ENCODE measurements around the gene CD209. TPM values are rescaled to one million over a fixed set of nuclear protein-coding genes. Genes with fewer than 3 reads are reported as not detected.

The CD209 gene
- total and polyA plus RNA-seq, 2 of the 8 experiments (the other 6 are each of a cell fraction or from before 2014, with no cell fraction given) = 0.05 to 0.22 TPM

DNA sequence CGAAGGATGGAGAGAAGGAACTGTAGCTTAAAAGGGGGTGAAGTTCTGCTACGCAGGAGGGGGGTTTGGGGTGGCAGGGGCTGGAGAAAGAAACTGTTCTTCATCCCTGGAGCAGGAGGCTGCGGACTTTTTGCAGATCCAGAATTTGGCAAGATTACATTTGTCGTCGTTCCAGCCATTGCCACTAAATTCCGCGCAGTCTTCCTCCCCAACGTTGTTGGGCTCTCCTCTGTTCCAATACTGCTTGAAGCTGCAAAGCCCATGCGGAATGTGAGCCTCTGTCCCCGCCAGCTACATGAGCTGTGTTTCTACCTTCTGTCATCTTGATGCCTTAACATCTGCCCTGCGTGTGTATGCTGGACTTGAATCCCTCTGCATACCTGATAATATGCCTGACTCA lies 4.3 kb downstream of the CD209 start:
- Histone ChIP-seq H3K79me1 (ENCODE audit: low read depth, low read length) (no peaks in the 10 kb centered on the region), H3K4me1 (replicated peaks in 1 of 4; ENCODE audit: control insufficient read depth in 3 of 4, insufficient read depth in 4 of 4, low read length in 3 of 4) (peaks cover 3 to 11% (median 8%) of the 10 kb centered on the region in 4 experiments; a peak in 6 of 7 replicates), H3K4me2 (ENCODE audit: insufficient read depth in 1 of 2, low read depth in 2 of 2, low read length in 2 of 2) (no peak overlapping the region), H3K4me3 (ENCODE audit: extremely low read depth in 1 of 4, insufficient read depth in 2 of 4, low read depth in 3 of 4, low read length in 4 of 4) (no peak overlapping the region), H2BK120ac (replicated peaks; ENCODE audit: low read depth, low read length) (no peak overlapping the region), H4K20me1 (replicated peaks in 1 of 2; ENCODE audit: control insufficient read depth in 1 of 2, insufficient read depth in 2 of 2, low read length in 2 of 2) (no peaks in the 10 kb centered on the region), H4K8ac (ENCODE audit: extremely low read depth, insufficient read depth, low read length) (no peak overlapping the region), H3K27ac (ENCODE audit: low read depth, low read length) (no peak overlapping the region), H3K23me2 (ENCODE audit: low read depth, low read length) (no peaks in the 10 kb centered on the region), H2AFZ (ENCODE audit: low read length) (no peak overlapping the region), H4K91ac (replicated peaks; ENCODE audit: insufficient read length, low read length) (no peak overlapping the region), H2BK15ac (ENCODE audit: low read length) (peak overlapping the region; percentile 65; the same call in 1 of the 2 replicates), H3K27me3 (replicated peaks in 1 of 4; ENCODE audit: control insufficient read depth in 3 of 4, extremely low read depth in 1 of 4, insufficient read depth in 3 of 4, low read length in 3 of 4) (peaks cover 0 to 2% (median 0%) of the 10 kb centered on the region in 4 experiments; a peak in 1 of 7 replicates), H3K14ac (ENCODE audit: insufficient read length) (no peak overlapping the region), H2BK5ac (ENCODE audit: low read depth, low read length) (no peak overlapping the region), H3K18ac (ENCODE audit: extremely low read depth, low read length) (no peak overlapping the region), H3K56ac (replicated peaks; ENCODE audit: insufficient read length, low read depth, low read length) (no peak overlapping the region), H2BK12ac (ENCODE audit: low read depth, low read length) (0 out of 2 replicates have a peak overlapping the region, but pooled peaks have one; percentile 2), H3K4ac (replicated peaks; ENCODE audit: insufficient read length, low read depth, low read length) (no peak overlapping the region), H2BK20ac (ENCODE audit: low read length) (no peak overlapping the region), H3K79me2 (ENCODE audit: control insufficient read depth in 1 of 2, insufficient read depth in 2 of 2, low read length in 2 of 2) (no peaks in the 10 kb centered on the region), H4K5ac (ENCODE audit: insufficient read length, low read depth, low read length) (no peak overlapping the region), H3K23ac (ENCODE audit: insufficient read length) (no peak overlapping the region), H3K36me3 (ENCODE audit: control insufficient read depth in 2 of 4, insufficient read depth in 4 of 4, low read length in 3 of 4) (no peaks in the 10 kb centered on the region), H3K9ac (replicated peaks in 1 of 4; ENCODE audit: extremely low read depth in 1 of 4, low read depth in 3 of 4, low read length in 3 of 4) (no peak overlapping the region), H2AK5ac (ENCODE audit: low read depth, low read length) (peak overlapping the region; percentile 82; the same call in 1 of the 2 replicates), H3K9me3 (ENCODE audit: insufficient read depth in 2 of 2, low read depth in 1 of 2, low read length in 1 of 2) (no peaks in the 10 kb centered on the region; a peak in 1 of 4 replicates)
- DNase-seq (ENCODE audit: low read depth in 1 of 2, low spot score in 2 of 2) = no peak
- no peak for FAIRE-seq
- 84% methylated on average over 11 of the region's 11 CpGs; no CpG with 5 or more reads in 1 of the 2 experiments for WGBS, 2 experiments (ENCODE audit: extremely low coverage in 1 of 2, insufficient coverage in 1 of 2, insufficient read length in 1 of 2, insufficient replicate concordance in 2 of 2, low coverage in 1 of 2, low lambda C conversion rate in 2 of 2, missing lambda C conversion rate in 1 of 2)
- ChIA-PET POLR2A (ENCODE audit: partially characterized antibody) (no interaction called here), CTCF (ENCODE audit: partially characterized antibody) (interaction anchor here (1.0 to 1.3 kb wide), 2 partner anchors 41 to 62 kb away, joined by 3 to 5 read pairs; partner anchors contain the start of gene TRAPPC5)
- TF ChIP-seq ZNF274 (IDR thresholded peaks at IDR 0.05; ENCODE audit: borderline replicate concordance, extremely low read depth, low read length) (no peak), RNF2 (IDR thresholded peaks at IDR 0.05; ENCODE audit: borderline replicate concordance, low read depth, low read length, missing control alignments, poor library complexity, severe bottlenecking) (no peak), EGR1 (IDR thresholded peaks at IDR 0.05; ENCODE audit: borderline replicate concordance, low read depth, low read length) (no peak), KDM1A (IDR thresholded peaks at IDR 0.05; ENCODE audit: borderline replicate concordance, low read length) (no peak), YY1 (IDR thresholded peaks at IDR 0.05; ENCODE audit: low read depth, low read length) (no peak)

Data from H1 (cell line).